ENCODE measurements around the gene ESRRA. TPM values are rescaled to one million over a fixed set of nuclear protein-coding genes. Genes with fewer than 3 reads are reported as not detected.
A peak's percentile ranks its signal among the peaks of the same experiment; 100 is the strongest.

The ESRRA gene
- total and polyA plus RNA-seq, 9 of the 15 experiments (the other 6 are each of a cell fraction or from before 2014, with no cell fraction given) = 0.27 to 89.7 (median 23.7) TPM

DNA sequence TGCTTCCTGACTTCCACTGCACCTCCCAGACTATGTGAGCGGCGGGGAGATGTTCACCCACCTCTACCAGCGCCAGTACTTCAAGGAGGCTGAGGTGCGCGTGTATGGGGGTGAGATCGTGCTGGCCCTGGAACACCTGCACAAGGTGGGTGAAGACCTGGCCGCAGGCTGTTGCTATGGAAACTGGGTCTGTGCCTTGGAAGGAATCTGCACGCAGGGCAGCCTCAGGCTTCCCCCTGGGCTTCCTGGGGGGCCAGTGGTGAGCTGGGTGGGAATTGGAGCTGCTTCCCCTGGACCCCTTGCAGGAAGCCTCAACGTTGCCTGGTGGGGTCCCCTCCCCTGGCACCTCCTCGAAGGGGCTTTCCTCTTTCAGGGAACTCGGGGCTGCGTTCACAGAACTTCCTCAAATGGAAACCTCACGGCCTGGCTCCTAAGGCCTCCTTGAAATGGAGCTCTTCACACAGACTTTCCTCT lies 55.2 kb downstream of the ESRRA start:
- H3K4me1 ChIP-seq (replicated peaks in 1 of 2; ENCODE audit: control insufficient read depth in 2 of 2, insufficient read depth in 2 of 2, low read length in 2 of 2) = peaks cover 32 to 48% of the 10 kb centered on the region in 2 experiments
- ChIA-PET POLR2A (interaction anchor here (0.6 to 0.8 kb wide), 2 partner anchors 9 to 154 kb away, joined by 3 to 4 read pairs; no protein-coding TSS in a partner anchor), CTCF (ENCODE audit: low intra/inter-chr PET ratio) (interaction anchor here (0.7 kb wide), 1 partner anchor 290 kb away, joined by 4 read pairs; no protein-coding TSS in a partner anchor)
- WGBS (ENCODE audit: insufficient coverage, low coverage, missing lambda C conversion rate) = 86% methylated on average over 13 of the region's 13 CpGs
- peak overlapping the region in 1 of 2 experiments; percentile 41; a peak in 2 of 4 replicates for H3K9ac ChIP-seq (ENCODE audit: insufficient read depth in 1 of 2, low read depth in 2 of 2, low read length in 2 of 2)
- peaks cover 23% of the 10 kb centered on the region for H3K79me2 ChIP-seq (ENCODE audit: control insufficient read depth, insufficient read depth, low read length)
- in situ Hi-C loops (cut with MboI) (no loop called here), intact Hi-C loops (cut with micrococcal nuclease) (no loop called here)
- H3K9me3 ChIP-seq (replicated peaks; ENCODE audit: control insufficient read depth, insufficient read depth, low read depth, low read length) = no peaks in the 10 kb centered on the region
- no peaks in the 10 kb centered on the region for H3K27me3 ChIP-seq (ENCODE audit: control insufficient read depth in 2 of 2, insufficient read depth in 2 of 2, low read length in 2 of 2)
- no peak for TF ChIP-seq TCF7 (IDR thresholded peaks at IDR 0.05; ENCODE audit: borderline replicate concordance)
- TF ChIP-seq SMARCE1 (IDR thresholded peaks at IDR 0.05) = no peak
- 0 out of 2 replicates have a peak, but pooled peaks have one; percentile 21 for TF ChIP-seq RBFOX2 (IDR thresholded peaks at IDR 0.05; ENCODE audit: low read depth, low read length)
- no peak for TF ChIP-seq KLF1 (tag; IDR thresholded peaks at IDR 0.05)
- TF ChIP-seq, protein P1, sequence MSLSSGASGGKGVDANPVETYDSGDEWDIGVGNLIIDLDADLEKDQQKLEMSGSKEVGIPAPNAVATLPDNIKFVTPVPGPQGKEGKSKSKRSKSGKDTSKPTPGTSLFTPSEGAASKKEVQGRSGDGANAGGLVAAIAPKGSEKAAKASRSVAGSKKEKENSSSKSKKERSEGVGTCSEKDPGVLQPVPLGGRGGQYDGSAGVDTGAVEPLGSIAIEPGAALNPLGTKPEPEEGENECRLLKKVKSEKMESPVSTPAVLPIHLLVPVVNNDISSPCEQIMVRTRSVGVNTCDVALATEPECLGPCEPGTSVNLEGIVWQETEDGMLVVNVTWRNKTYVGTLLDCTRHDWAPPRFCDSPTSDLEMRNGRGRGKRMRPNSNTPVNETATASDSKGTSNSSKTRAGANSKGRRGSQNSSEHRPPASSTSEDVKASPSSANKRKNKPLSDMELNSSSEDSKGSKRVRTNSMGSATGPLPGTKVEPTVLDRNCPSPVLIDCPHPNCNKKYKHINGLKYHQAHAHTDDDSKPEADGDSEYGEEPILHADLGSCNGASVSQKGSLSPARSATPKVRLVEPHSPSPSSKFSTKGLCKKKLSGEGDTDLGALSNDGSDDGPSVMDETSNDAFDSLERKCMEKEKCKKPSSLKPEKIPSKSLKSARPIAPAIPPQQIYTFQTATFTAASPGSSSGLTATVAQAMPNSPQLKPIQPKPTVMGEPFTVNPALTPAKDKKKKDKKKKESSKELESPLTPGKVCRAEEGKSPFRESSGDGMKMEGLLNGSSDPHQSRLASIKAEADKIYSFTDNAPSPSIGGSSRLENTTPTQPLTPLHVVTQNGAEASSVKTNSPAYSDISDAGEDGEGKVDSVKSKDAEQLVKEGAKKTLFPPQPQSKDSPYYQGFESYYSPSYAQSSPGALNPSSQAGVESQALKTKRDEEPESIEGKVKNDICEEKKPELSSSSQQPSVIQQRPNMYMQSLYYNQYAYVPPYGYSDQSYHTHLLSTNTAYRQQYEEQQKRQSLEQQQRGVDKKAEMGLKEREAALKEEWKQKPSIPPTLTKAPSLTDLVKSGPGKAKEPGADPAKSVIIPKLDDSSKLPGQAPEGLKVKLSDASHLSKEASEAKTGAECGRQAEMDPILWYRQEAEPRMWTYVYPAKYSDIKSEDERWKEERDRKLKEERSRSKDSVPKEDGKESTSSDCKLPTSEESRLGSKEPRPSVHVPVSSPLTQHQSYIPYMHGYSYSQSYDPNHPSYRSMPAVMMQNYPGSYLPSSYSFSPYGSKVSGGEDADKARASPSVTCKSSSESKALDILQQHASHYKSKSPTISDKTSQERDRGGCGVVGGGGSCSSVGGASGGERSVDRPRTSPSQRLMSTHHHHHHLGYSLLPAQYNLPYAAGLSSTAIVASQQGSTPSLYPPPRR (CRISPR knock-in tag; IDR thresholded peaks at IDR 0.05; ENCODE audit: borderline replicate concordance) = no peak
- no TSS peak for BruUV-seq (replicated peaks)
- DNase-seq (ENCODE audit: extremely low read depth in 1 of 4, low spot score in 3 of 4) = no peak
- ATAC-seq = no peak
- peaks cover 3% of the 10 kb centered on the region for H3K9me1 ChIP-seq (ENCODE audit: control insufficient read depth, insufficient read depth, low read length)
- FAIRE-seq = no peak
- no peak overlapping the region for H2AFZ ChIP-seq (ENCODE audit: low read depth, low read length)
- no peak overlapping the region for H3K4me3 ChIP-seq
- H3K36me3 ChIP-seq (ENCODE audit: control insufficient read depth, insufficient read depth, low read length) = peaks cover 51% of the 10 kb centered on the region; the same call in 2 of the 3 replicates
- no peaks in the 10 kb centered on the region for H4K20me1 ChIP-seq (replicated peaks; ENCODE audit: control insufficient read depth, insufficient read depth, low read length)
- H3K4me2 ChIP-seq (ENCODE audit: insufficient read depth, low read length) = no peak overlapping the region
- H3K27ac ChIP-seq (ENCODE audit: extremely low read depth, low read depth, low read length) = no peak overlapping the region
